Measurements from ENCODE around the gene AIRE. TPM values are rescaled to one million over a fixed set of nuclear protein-coding genes. Genes with fewer than 3 reads are reported as not detected.
A peak's percentile ranks its signal among the peaks of the same experiment; 100 is the strongest.
"Not testable (repeated sequence)": the region's sequence is repeated elsewhere in the genome, so short reads cannot be mapped to it uniquely, and the experiment has no call there.

Gene AIRE
- 1 to 10 TPM in 1 of 4 donors, not detected in 3; 1.7 TPM for total RNA-seq

- Histone ChIP-seq H3K27ac (no peak within 1 kb of the TSS), H3K4me1 (peaks cover 0 to 8% (median 0%) of the 10 kb centered on the region in 4 donors), H3K36me3 (no peaks in the 10 kb centered on the region), H3K4me3 (peak within 1 kb of the TSS in 2 of 4 donors; percentile 16 to 29), H3K27me3 (no peaks in the 10 kb centered on the region), H3K9me3 (no peaks in the 10 kb centered on the region)
- TF ChIP-seq POLR2A (IDR thresholded peaks at IDR 0.05) = no peak
- TF ChIP-seq CTCF (IDR thresholded peaks at IDR 0.05) = no peak
- DNase-seq = no peak
Observed at GRCh38 chr21:44285138-44285992, at the start of gene AIRE. TSS of gene AIRE (plus strand) at chr21:44285876. CDS start at chr21:44286007, 131 bp downstream.

GRCh38 chr21:44240353-44240752 is 45.3 kb upstream of the AIRE start:
- H3K27ac ChIP-seq, H3K9me3 ChIP-seq, H3K27me3 ChIP-seq, H3K36me3 ChIP-seq, H3K4me3 ChIP-seq, H3K4me1 ChIP-seq, DNase-seq: not testable (repeated sequence)

GRCh38 chr21:44240842-44241241 is 44.8 kb upstream of the AIRE start, which contains the start of gene ICOSLG:
TSS of gene ICOSLG (minus strand) at chr21:44240943. CDS start at chr21:44240817, 126 bp downstream.
- not testable (repeated sequence) for H3K27me3 ChIP-seq, H3K36me3 ChIP-seq, H3K4me3 ChIP-seq, DNase-seq, H3K27ac ChIP-seq, H3K9me3 ChIP-seq, H3K4me1 ChIP-seq

- not testable (repeated sequence) for H3K4me1 ChIP-seq, H3K9me3 ChIP-seq, H3K27ac ChIP-seq, H3K4me3 ChIP-seq, DNase-seq, H3K27me3 ChIP-seq, H3K36me3 ChIP-seq
Observed at GRCh38 chr21:44241281-44241680, 44.4 kb upstream of the AIRE start.

GRCh38 chr21:44243980-44244379 is 41.7 kb upstream of the AIRE start:
- H3K4me1 ChIP-seq, H3K27me3 ChIP-seq, H3K9me3 ChIP-seq, DNase-seq, H3K4me3 ChIP-seq, H3K36me3 ChIP-seq, H3K27ac ChIP-seq: not testable (repeated sequence)

GRCh38 chr21:44247904-44248303 is 37.8 kb upstream of the AIRE start:
- not testable (repeated sequence) for H3K9me3 ChIP-seq, H3K27ac ChIP-seq, H3K4me1 ChIP-seq, DNase-seq, H3K27me3 ChIP-seq, H3K4me3 ChIP-seq, H3K36me3 ChIP-seq

GRCh38 chr21:44249204-44250037 is 36.3 kb upstream of the AIRE start:
- not testable (repeated sequence) for H3K27ac ChIP-seq, H3K4me3 ChIP-seq, DNase-seq, H3K4me1 ChIP-seq, H3K27me3 ChIP-seq, H3K36me3 ChIP-seq, H3K9me3 ChIP-seq

- no peak for TF ChIP-seq CTCF (IDR thresholded peaks at IDR 0.05)
- no peak for TF ChIP-seq POLR2A (IDR thresholded peaks at IDR 0.05)
- Histone ChIP-seq H3K4me1 (no peaks in the 10 kb centered on the region), H3K27ac (no peak overlapping the region), H3K4me3 (no peak overlapping the region), H3K9me3 (no peaks in the 10 kb centered on the region), H3K36me3 (no peaks in the 10 kb centered on the region), H3K27me3 (no peaks in the 10 kb centered on the region)
- DNase-seq = peak in 2 of 3 donors; percentile 40 to 46
Observed at GRCh38 chr21:44253832-44254710, 31.6 kb upstream of the AIRE start.
